C4-2B (cell line): ENCODE data around the gene IL20.

Experiments used
- H3K27ac ChIP-seq: fragments of 450-650 bp; 2 replicates; pipeline ENCODE4 v1.5.1; 2017
- CTCF ChIP-seq: fragments of 450-650 bp; conservative IDR thresholded peaks from 2 replicates; pipeline ENCODE4 v1.5.1; 2017; ENCODE audit warnings: mild to moderate bottlenecking
- ZFX ChIP-seq: fragments of 450-650 bp; IDR thresholded peaks from 2 replicates; pipeline ENCODE4 v1.6.1; 2017

IL20 gene

GRCh38 chr1:206864939-206865671, at the start of gene IL20:
Gene IL20 (plus strand): TSS chr1:206865623. CDS start chr1:206865853, 230 bp downstream.
- TF ChIP-seq CTCF (peak; percentile 97), ZFX (no peak)
- no peak within 1 kb of the TSS for H3K27ac ChIP-seq

- TF ChIP-seq ZFX (no peak), CTCF (no peak)
- no peak overlapping the region for H3K27ac ChIP-seq
Observed at GRCh38 chr1:206816390-206817287, 48.8 kb upstream of the IL20 start.

- TF ChIP-seq CTCF (no peak), ZFX (no peak)
- H3K27ac ChIP-seq: no peak overlapping the region
Observed at GRCh38 chr1:206821493-206821892, 43.9 kb upstream of the IL20 start.

- H3K27ac ChIP-seq: no peak overlapping the region
- no peak for TF ChIP-seq ZFX
- no peak for TF ChIP-seq CTCF
Observed at GRCh38 chr1:206823727-206824126, 41.7 kb upstream of the IL20 start.

GRCh38 chr1:206824331-206824730, 41.1 kb upstream of the IL20 start:
- H3K27ac ChIP-seq: no peak overlapping the region
- TF ChIP-seq ZFX: no peak
- no peak for TF ChIP-seq CTCF

GRCh38 chr1:206826394-206826793, 39.0 kb upstream of the IL20 start:
- H3K27ac ChIP-seq: no peak overlapping the region

More at GRCh38 chr1:206826394-206826793, 39.0 kb upstream of the IL20 start:
- TF ChIP-seq ZFX (no peak), CTCF (no peak)
